ENCODE data around the gene TRIM2.

Gene TRIM2

GRCh38 chr4:153204728-153205648 lies 745 bp downstream of the TRIM2 start:
- no peak for TF ChIP-seq CTCF (IDR thresholded peaks at IDR 0.05; ENCODE audit: low read depth, low read length, missing control alignments)
- no peak for DNase-seq (ENCODE audit: extremely low read depth, low read depth)
- H3K4me3 ChIP-seq (replicated peaks; ENCODE audit: low read depth, low read length): 0 out of 2 replicates have a peak overlapping the region, but pooled peaks have one; percentile 1

GRCh38 chr4:153205757-153206156 lies 1.5 kb downstream of the TRIM2 start:
- H3K4me3 ChIP-seq (replicated peaks; ENCODE audit: low read depth, low read length): no peak overlapping the region
- DNase-seq (ENCODE audit: extremely low read depth, low read depth): no peak
- TF ChIP-seq CTCF (IDR thresholded peaks at IDR 0.05; ENCODE audit: low read depth, low read length, missing control alignments): no peak

GRCh38 chr4:153206534-153206933 lies 2.3 kb downstream of the TRIM2 start:
- DNase-seq (ENCODE audit: extremely low read depth, low read depth): no peak
- H3K4me3 ChIP-seq (replicated peaks; ENCODE audit: low read depth, low read length): no peak overlapping the region
- no peak for TF ChIP-seq CTCF (IDR thresholded peaks at IDR 0.05; ENCODE audit: low read depth, low read length, missing control alignments)

GRCh38 chr4:153207027-153207426 lies 2.8 kb downstream of the TRIM2 start:
- H3K4me3 ChIP-seq (replicated peaks; ENCODE audit: low read depth, low read length): no peak overlapping the region
- DNase-seq (ENCODE audit: extremely low read depth, low read depth): no peak
- no peak for TF ChIP-seq CTCF (IDR thresholded peaks at IDR 0.05; ENCODE audit: low read depth, low read length, missing control alignments)

- H3K4me3 ChIP-seq (replicated peaks; ENCODE audit: low read depth, low read length): no peak overlapping the region
- no peak for DNase-seq (ENCODE audit: extremely low read depth, low read depth)
- peak; percentile 57 for TF ChIP-seq CTCF (IDR thresholded peaks at IDR 0.05; ENCODE audit: low read depth, low read length, missing control alignments)
Measured at GRCh38 chr4:153207567-153207966, 3.3 kb downstream of the TRIM2 start.

- no peak for DNase-seq (ENCODE audit: extremely low read depth, low read depth)
- no peak for TF ChIP-seq CTCF (IDR thresholded peaks at IDR 0.05; ENCODE audit: low read depth, low read length, missing control alignments)
- no peak overlapping the region for H3K4me3 ChIP-seq (replicated peaks; ENCODE audit: low read depth, low read length)
Measured at GRCh38 chr4:153209410-153209809, 5.2 kb downstream of the TRIM2 start.

All from HFF-Myc (cell line).